ENCODE results near the gene CNGB1. TPM values are rescaled to one million over a fixed set of nuclear protein-coding genes. Genes with fewer than 3 reads are reported as not detected.
A peak's percentile ranks its signal among the peaks of the same experiment; 100 is the strongest.

CNGB1 gene
- polyA plus RNA-seq, 1 donor (not counting 4 experiments of a cell fraction or from before 2014, with no cell fraction given), result 0.08 TPM

GRCh38 chr16:57904101-57904500 is 66.8 kb downstream of the CNGB1 start:
- TF ChIP-seq CTCF (optimal IDR thresholded peaks at IDR 0.05 in 1 of 3, IDR thresholded peaks at IDR 0.05 in 1 of 3, conservative IDR thresholded peaks at IDR 0.05 in 1 of 3; ENCODE audit: extremely low read depth in 1 of 3, insufficient read depth in 2 of 3, low read length in 3 of 3), result no peak
- TF ChIP-seq EZH2 (IDR thresholded peaks at IDR 0.05; ENCODE audit: low read length), result no peak
- H3K4me1 ChIP-seq (ENCODE audit: control insufficient read depth, extremely low read depth, insufficient read depth, low read length), result no peaks in the 10 kb centered on the region
- FAIRE-seq (no peak), DNase-seq (ENCODE audit: low read depth, low spot score) (no peak)
- H4K20me1 ChIP-seq (ENCODE audit: control insufficient read depth, extremely low read depth, insufficient read depth, low read length), result no peaks in the 10 kb centered on the region
- no peaks in the 10 kb centered on the region for H3K9me1 ChIP-seq (ENCODE audit: control insufficient read depth, extremely low read depth, insufficient read depth, low read length)
- dilution Hi-C loops (cut with MboI; ENCODE audit: extremely low pct_ligation_motif_present, low sequenced_read_pairs), result no loop called here
- no peaks in the 10 kb centered on the region for H3K9me3 ChIP-seq (ENCODE audit: control insufficient read depth, low read depth, low read length)
- peaks cover 6% of the 10 kb centered on the region for H3K27me3 ChIP-seq (ENCODE audit: control insufficient read depth, extremely low read depth, insufficient read depth, low read length)
- H3K4me3 ChIP-seq (ENCODE audit: control insufficient read depth in 2 of 3, extremely low read depth in 1 of 3, insufficient read depth in 2 of 3, low read depth in 1 of 3, low read length in 3 of 3), result no peak overlapping the region
- H3K9ac ChIP-seq (ENCODE audit: control insufficient read depth, extremely low read depth, insufficient read depth, low read length), result no peak overlapping the region
- H3K27ac ChIP-seq (ENCODE audit: control insufficient read depth, insufficient read depth, low read length), result no peak overlapping the region
- H3K4me2 ChIP-seq (ENCODE audit: control insufficient read depth, extremely low read depth, insufficient read depth, low read depth, low read length), result no peak overlapping the region
- H3K36me3 ChIP-seq (ENCODE audit: control insufficient read depth in 2 of 2, extremely low read depth in 1 of 2, insufficient read depth in 2 of 2, low read length in 2 of 2), result no peaks in the 10 kb centered on the region
- peak overlapping the region; percentile 2 for H2AFZ ChIP-seq (ENCODE audit: control insufficient read depth, low read length)
- no peaks in the 10 kb centered on the region for H3K79me2 ChIP-seq (ENCODE audit: control insufficient read depth, insufficient read depth, low read length)

GRCh38 chr16:57903656-57904055 is 67.3 kb downstream of the CNGB1 start:
- Histone ChIP-seq H3K79me2 (ENCODE audit: control insufficient read depth, insufficient read depth, low read length) (no peaks in the 10 kb centered on the region), H3K36me3 (ENCODE audit: control insufficient read depth in 2 of 2, extremely low read depth in 1 of 2, insufficient read depth in 2 of 2, low read length in 2 of 2) (no peaks in the 10 kb centered on the region), H3K9ac (ENCODE audit: control insufficient read depth, extremely low read depth, insufficient read depth, low read length) (no peak overlapping the region), H3K27ac (ENCODE audit: control insufficient read depth, insufficient read depth, low read length) (no peak overlapping the region), H3K9me3 (ENCODE audit: control insufficient read depth, low read depth, low read length) (no peaks in the 10 kb centered on the region), H3K4me2 (ENCODE audit: control insufficient read depth, extremely low read depth, insufficient read depth, low read depth, low read length) (no peak overlapping the region), H3K4me1 (ENCODE audit: control insufficient read depth, extremely low read depth, insufficient read depth, low read length) (no peaks in the 10 kb centered on the region), H2AFZ (ENCODE audit: control insufficient read depth, low read length) (no peak overlapping the region), H3K27me3 (ENCODE audit: control insufficient read depth, extremely low read depth, insufficient read depth, low read length) (peaks cover 6% of the 10 kb centered on the region), H3K9me1 (ENCODE audit: control insufficient read depth, extremely low read depth, insufficient read depth, low read length) (no peaks in the 10 kb centered on the region), H4K20me1 (ENCODE audit: control insufficient read depth, extremely low read depth, insufficient read depth, low read length) (no peaks in the 10 kb centered on the region), H3K4me3 (ENCODE audit: control insufficient read depth in 2 of 3, extremely low read depth in 1 of 3, insufficient read depth in 2 of 3, low read depth in 1 of 3, low read length in 3 of 3) (no peak overlapping the region)
- dilution Hi-C loops (cut with MboI; ENCODE audit: extremely low pct_ligation_motif_present, low sequenced_read_pairs), result no loop called here
- FAIRE-seq (no peak), DNase-seq (ENCODE audit: low read depth, low spot score) (no peak)
- TF ChIP-seq CTCF (optimal IDR thresholded peaks at IDR 0.05 in 1 of 3, IDR thresholded peaks at IDR 0.05 in 1 of 3, conservative IDR thresholded peaks at IDR 0.05 in 1 of 3; ENCODE audit: extremely low read depth in 1 of 3, insufficient read depth in 2 of 3, low read length in 3 of 3), result no peak

Measured in keratinocyte (primary cell).